Ramos (cell line): ENCODE data around the gene GAA.

Experiments used
- in situ Hi-C: fragments of 300-500 bp; cut with MboI; formaldehyde crosslinking; loops from one replicate; pipeline ENCODE4 v1.14.3; 2022; ENCODE audit warnings: low sequenced_read_pairs; ENCODE audit not compliant: unreplicated experiment

GAA gene

DNA sequence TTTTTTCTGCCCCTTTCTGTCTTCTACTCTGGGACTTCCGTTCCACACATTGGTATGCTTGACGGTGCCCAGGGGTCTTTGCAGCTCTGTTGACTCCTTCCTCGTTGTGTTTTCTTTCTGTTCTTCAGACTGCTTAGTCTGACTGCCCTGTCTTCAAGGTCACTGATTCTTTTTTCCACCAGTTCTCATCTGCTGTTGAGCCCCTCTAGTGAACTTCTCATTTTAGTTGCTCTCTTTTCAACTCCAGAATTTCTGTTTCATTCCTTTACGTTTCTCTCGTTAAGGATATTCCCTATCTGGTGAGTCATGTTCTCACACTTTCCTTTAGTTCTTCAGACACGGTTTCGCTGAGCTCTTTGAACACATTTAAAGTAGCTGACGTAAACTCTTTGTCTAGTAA, 13.8 kb downstream of the GAA start:
- in situ Hi-C loops, result no loop called here

DNA sequence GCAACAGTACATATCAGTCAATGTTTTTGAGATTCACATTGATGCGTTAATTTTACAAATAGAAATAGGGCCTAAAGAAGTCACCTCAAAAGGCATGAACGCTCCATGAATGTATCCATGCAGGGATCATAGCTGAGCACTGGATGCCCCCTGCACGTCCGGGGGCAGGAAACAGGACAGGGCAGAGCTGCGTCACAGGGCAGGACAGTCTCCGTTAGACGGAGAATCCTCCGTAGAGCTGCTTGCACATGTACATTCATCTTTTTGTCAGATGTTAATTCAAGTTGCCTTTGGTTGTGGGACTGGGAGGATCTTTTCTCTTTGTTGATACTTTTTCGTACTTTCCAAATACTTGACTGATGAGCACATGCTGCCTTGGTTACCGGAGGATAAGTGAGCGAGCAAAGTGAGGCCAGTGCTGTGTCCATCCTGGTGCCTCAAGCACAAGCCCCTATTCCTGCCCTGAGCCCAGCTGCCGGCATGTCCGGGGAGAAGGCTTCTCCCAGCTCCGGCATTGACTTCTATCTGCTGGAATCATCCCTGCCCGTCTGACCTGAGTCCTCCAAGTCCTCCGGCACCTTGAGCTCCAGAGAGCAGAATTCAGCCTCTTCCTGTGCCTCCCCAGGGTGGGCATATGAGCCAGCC, 15.0 kb downstream of the GAA start:
- in situ Hi-C loops, result no loop called here

DNA sequence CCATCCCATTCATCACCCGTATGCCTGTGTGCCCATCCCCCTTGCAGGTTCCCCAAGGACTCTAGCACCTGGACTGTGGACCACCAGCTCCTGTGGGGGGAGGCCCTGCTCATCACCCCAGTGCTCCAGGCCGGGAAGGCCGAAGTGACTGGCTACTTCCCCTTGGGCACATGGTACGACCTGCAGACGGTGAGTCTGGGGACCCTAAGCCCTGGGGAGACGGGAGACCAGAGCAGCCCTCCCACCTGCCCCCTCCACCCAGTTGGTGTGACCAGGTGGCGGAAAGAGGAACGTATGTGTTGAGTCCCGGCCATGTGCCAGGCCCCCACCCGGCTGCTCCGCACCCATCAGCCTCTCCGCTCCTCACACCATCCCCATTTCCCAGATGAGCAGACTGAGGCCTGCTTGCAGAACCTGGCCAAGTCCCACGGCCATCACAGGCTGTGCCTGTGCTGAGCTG, 15.6 kb downstream of the GAA start:
- in situ Hi-C loops, result no loop called here

DNA sequence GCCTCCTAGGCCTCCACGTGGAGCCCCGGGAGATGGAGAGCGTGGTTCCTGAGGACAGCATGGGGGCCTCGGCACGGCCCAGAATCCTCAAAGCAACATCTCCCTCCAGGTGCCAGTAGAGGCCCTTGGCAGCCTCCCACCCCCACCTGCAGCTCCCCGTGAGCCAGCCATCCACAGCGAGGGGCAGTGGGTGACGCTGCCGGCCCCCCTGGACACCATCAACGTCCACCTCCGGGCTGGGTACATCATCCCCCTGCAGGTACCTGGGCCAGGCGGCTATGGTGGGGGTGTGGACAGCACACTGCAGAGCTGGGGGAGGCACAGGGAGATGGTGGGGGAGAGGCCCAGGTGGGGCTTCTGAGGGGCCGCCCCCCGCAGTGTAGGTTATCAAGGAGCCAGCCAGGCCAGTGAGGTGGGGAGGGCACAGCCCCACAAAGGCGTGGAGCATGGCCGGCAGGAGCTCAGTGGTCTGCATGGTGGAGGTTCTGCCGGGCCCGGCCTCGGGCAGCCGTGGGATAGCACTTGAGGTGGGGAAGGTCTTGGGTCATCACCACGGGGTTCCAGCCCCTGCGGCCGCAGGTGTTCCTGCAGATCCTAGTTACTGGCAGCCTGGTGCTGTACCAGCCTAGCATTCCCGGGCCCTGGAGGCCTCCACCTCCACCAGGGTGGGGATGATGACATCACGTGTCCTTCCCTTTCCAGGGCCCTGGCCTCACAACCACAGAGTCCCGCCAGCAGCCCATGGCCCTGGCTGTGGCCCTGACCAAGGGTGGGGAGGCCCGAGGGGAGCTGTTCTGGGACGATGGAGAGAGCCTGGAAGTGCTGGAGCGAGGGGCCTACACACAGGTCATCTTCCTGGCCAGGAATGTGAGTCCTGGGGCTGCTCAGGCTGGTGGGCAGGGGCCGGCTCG, 16.4 kb downstream of the GAA start:
- in situ Hi-C loops, result no loop called here

DNA sequence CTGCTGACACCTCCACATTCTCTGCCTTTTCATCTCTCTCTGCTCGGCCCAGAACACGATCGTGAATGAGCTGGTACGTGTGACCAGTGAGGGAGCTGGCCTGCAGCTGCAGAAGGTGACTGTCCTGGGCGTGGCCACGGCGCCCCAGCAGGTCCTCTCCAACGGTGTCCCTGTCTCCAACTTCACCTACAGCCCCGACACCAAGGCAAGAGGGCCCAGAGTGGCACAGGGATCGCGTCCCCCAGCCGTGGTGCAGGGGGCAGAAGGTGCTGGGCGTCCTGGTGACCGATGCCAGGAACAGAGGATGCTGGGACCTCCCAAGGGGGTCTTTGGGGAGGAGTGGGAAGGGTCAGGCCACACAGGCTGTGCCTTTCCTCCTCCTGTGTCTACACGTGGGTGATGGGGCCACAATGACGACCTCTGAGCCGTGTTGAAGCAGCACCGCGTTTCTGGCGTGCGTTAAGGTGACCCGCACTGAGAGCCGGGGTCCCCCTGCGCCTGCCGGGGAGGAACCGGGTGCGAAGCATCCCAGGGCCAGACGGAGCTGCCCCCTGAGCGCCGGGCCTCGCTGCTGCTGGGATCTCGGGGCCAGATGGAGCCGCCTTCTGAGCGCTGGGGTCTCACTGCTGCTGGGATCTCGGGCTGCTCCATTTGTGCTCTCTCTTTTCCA, 17.4 kb downstream of the GAA start:
- in situ Hi-C loops, result no loop called here

DNA sequence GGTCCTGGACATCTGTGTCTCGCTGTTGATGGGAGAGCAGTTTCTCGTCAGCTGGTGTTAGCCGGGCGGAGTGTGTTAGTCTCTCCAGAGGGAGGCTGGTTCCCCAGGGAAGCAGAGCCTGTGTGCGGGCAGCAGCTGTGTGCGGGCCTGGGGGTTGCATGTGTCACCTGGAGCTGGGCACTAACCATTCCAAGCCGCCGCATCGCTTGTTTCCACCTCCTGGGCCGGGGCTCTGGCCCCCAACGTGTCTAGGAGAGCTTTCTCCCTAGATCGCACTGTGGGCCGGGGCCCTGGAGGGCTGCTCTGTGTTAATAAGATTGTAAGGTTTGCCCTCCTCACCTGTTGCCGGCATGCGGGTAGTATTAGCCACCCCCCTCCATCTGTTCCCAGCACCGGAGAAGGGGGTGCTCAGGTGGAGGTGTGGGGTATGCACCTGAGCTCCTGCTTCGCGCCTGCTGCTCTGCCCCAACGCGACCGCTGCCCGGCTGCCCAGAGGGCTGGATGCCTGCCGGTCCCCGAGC, 17.9 kb downstream of the GAA start:
- in situ Hi-C loops, result no loop called here

DNA sequence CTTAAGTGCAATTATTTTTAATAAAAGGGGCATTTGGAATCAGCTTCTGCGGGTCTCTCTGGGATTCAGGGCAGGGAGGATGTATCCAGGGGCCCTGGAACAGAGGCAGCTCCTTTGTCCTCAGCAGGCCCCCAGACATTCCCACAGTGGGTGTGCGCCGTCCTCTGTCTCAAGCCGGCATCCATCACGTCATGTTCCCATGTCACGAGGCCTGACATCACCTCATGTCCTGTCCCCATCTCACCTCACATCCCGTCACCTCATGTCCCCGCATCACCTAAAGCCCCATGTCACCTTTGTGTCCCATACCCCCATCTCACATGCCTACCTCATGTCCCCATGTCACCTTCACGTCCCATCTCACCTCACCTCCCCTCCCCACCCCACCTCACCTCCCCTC, 18.5 kb downstream of the GAA start:
- in situ Hi-C loops, result no loop called here

DNA sequence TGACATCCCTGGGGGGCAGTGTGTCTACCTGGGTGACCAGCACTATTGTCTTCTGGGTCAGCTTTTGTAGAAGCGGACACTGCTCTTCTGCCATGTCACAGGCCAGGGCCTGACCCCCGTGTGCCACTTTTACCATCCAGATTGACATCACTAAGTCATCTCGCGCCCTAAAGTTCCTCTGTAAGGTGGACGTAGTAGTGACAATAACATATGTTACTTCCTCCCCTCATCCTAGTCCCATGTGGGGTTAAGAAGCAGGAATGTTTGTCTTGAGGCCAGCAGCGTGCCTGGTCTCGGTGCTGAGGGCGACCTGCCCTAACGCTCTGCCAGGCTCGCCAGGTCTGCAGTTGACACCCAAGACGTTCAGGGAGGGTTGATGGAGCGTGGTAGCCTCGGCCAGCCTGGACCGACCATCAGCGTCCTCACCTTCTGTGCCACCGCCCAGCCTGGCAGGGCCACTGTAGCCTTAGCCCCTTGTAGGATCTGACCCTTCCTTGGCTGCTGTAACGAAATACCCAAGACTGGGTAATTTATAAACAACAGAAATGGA, 20.7 kb downstream of the GAA start:
- in situ Hi-C loops, result no loop called here

DNA sequence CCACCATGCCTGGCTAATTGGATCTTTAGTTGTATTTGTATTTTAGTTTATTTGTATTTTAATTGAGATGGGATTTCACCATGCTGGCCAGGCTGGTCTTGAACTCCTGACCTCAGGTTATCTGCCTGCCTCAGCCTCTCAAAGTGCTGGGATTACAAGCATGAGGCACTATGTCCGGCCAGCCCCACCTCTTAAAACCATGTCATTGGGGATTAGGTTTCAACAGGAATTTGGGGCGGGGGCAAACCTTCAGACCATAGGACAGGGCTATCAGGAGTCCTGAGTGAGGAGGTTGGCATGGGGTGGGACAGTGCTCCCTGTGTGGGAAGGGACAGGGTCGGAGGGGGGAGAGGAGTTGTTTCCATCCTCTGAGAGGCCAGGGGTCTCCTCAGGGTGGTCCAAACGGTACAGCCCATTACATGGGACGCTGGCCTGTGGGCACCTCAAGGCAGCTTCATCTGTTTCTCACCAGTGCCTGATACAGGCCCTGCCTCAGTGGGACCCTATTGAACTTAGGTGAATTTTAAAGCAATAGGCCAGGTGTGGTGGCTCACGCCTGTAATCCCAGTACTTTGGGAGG, 21.6 kb downstream of the GAA start:
- in situ Hi-C loops, result no loop called here

DNA sequence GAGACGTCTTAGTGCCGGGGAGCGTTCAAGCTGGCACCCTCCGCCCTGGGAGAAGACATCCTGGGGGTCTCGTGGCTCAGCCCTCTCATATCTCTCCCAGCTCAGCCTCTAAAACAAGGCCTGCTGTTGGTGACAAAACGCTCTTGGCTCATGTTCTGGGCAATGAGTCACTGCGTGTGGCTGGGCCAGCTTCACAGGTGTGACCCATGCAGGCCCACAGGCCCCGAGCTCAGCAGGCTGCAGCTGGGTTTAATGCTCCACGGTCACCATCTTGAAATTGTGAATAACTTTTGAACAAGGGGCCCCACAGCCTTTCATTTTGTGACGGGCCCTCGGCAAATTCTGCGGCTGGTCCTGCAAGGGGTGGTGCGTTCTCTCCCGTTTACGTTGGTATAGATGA, 22.4 kb downstream of the GAA start:
- in situ Hi-C loops, result no loop called here

DNA sequence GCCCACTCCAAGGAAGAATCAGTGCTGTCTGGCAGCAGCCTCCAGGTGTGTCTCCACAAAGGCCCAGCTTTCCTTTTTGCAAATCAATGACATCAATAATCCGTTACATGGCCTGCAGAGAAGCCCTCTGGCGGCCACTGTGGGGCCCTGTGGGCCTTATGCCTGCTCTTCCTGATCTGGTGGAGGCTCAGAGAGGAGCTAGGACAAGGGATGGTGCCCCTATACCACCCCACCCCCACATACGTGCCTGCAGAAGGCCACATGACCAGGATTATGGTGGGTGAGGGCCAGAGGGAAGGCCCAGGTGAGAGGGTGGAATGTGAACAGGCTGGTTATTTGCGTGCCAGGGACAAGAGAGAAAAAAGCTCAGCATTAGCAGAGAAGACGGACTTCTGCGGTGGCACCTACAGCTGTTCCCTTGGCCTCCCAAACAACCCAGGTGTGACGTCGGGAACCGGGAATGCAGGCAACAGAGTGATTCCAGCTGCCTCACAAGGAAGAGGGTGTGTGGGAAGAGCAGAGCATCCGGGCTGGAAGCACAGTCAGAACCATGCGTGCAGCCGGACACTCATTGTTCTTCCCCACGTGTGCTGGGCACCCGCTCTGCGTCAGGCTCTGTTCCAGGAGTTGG, 23.1 kb downstream of the GAA start:
- in situ Hi-C loops, result no loop called here

DNA sequence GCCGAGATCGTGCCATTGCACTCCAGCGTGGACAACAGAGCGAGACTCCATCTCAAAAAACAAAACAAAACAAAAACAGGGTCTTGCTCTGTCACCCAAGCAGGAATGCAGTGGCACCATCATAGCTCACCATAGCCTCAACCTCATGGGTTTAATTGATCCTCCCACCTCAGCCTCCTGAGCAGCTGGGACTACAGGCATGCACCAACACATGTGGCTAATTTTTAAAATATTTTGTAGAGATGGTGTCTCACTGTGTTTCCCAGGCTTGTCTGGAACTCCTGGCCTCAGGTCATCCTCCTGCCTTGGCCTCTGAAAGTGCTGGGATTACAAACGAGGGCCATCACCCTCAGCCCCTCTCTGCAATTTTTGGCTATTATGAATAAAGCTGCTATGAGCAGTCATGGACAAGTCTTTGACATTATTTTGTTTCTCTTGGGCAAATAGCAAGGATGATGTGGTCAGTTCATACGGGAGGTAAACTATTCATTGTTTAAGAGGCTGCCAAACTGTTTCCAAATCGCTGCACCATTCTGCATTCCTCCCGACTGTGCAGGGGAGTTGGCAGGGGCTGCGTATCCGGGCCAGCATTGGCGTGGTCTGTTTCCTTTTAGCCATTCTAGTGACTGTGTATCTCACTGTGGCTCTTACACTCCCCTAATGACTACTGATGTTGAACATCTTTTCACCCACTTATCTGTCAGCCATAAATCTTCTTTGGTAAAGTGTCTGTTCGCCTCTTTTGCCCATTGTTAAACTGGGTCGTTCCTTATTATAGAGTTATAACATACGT, 24.5 kb downstream of the GAA start:
- in situ Hi-C loops, result no loop called here

DNA sequence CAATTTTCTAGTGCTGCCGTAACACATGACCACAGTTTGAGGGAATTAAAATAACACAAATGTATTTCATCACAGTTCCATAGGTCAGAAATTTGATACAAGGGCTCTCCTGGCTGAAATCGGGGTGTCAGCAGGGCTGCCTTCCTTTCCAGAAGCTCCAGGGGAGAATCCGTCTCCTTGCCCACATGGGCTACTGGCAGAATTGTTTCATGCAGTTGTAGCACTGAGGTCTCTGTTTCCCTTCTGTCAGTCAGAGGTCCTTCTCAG, 25.0 kb downstream of the GAA start:
- in situ Hi-C loops, result no loop called here

DNA sequence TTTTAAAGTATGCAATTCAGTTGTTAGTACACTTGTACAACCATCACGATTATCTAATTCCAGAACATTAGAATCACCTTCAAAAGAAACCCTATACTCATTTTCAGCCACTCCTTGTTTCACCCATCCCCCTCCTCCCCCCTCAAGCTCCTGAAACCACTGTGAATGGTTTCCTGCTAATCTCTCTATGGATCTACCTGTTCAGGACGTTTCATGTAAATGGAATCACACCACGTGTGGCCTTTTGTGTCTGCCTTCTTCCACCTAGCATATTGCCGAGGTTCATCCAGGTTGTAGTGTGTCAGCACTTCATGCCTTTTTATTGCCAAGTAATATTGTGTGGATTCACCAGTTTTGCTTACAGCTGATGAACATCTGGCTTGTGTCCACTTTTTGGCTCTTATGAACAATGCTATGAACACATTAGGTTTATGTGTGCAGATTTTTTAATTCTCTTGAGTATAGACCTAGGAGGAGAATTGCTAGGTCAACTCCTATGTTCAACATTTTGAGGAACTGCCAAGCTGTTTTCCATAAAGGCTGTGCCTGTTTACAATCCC, 27.7 kb downstream of the GAA start:
- in situ Hi-C loops, result no loop called here

DNA sequence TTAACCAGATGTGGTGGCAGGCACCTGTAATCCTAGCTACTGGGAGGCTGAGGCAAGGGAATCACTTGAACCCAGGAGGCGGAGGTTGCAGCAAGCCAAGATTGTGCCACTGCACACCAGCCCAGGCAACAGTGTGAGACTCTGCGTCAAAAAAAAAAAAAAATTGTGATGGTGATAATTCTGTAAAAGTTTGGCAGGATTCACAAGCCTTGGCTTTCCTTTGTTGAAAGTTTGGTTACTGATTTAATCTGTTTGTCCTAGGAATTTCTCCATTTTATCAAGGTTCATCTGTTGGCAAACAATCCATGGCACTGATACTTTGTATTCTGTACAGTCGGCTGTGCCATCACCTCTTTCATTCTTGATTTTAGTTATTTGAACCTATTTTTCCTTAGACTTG, 29.6 kb downstream of the GAA start:
- in situ Hi-C loops, result no loop called here

DNA sequence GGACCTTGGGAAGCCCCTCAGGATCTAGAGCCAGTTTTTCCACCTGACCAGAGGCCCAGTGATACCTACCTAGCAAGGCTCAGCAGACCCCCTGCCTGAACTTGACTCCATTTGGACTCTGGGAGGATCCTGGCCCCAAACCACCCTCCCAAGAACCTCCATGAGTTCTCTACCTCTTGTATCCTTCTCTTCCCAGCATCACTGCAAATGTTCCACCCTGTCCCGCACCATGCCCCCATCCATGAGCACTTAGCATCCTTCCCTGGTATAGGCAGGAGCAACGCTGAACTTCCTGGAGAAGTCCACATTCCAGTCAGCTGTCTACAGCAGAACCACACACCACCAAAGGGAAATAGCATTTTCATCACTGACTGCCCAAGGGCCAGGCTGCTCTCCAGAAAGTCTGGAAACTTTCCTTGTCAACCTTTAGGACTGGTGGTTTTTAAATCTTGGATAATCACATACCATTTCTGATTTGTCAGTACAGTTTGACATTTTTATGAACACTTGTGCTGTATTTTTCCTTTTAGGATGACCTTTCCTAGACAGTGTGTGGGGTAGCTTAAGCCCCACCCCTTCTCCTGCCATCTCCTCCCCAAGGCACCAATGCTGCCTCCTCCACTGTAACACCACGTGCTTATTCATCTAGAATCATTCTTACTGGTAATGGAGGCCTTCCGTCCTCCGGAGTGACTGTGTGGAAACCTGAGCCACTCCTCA, 31.7 kb downstream of the GAA start:
- in situ Hi-C loops, result no loop called here

DNA sequence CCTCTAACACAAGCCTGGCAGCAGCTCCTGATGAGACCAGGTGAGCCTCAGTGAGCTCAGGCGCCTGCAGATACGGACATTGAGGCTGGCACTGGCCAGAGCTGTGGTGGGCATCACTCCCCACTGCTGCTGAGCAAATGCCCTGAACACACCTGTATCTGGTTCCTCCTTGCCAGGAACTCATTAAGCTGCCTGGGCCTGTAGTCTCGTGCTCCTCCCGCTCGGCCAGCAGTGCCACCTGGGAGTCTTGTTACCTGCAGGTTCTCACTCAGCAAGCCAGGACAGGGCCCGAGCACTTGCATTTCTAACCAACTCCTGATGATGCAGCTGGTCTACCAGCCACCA, 32.2 kb downstream of the GAA start:
- in situ Hi-C loops, result no loop called here

DNA sequence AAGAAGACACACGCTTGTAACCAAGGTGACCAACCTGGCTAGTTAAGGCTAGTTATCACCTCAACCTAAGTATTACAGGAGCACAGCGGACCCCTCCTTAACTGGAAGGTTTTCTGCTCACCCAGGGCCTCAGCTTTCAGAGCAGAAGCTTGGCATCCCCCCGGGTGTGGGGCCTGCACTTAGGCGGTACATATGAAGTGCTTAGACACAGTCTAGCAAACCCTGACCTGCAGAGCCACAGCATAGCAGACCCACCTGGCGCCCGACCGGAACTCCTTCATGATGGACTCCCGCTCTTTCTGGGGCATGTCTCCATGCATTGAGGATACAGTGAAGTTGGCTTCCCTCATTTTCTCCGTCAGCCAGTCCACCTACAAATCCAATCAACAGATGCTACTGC, 35.8 kb downstream of the GAA start:
- in situ Hi-C loops, result no loop called here
